GM18873 (cell line): ENCODE results near the gene DSG4.

Experiments used
- ATAC-seq: cut with Tn5 transposase; IDR thresholded peaks from one replicate; pipeline ENCODE4 v1.9.1; 2021; ENCODE audit warnings: mild to moderate bottlenecking, moderate library complexity, moderate number of reproducible peaks; ENCODE audit not compliant: unreplicated experiment, low FRiP score

DSG4 gene

DNA sequence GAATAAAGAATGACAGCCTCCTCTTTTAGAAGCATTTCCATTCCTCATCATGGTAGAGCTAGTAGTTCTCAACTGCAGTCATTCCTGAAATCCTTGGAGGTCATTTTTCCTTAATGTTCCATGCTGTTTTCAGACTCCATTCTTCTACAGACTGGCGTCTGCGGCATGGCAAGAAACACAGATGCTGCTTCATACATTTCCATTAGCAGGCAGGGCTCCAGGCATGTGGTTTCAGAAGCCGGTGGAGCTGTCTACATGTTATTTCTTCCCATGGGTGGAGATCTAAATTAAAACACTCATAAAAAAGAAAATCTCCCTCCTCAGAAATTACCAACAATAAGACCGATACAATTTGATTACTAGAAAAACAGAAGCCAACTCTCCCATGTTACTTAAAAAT, 64.9 kb downstream of the DSG4 start:
- ATAC-seq: no peak

DNA sequence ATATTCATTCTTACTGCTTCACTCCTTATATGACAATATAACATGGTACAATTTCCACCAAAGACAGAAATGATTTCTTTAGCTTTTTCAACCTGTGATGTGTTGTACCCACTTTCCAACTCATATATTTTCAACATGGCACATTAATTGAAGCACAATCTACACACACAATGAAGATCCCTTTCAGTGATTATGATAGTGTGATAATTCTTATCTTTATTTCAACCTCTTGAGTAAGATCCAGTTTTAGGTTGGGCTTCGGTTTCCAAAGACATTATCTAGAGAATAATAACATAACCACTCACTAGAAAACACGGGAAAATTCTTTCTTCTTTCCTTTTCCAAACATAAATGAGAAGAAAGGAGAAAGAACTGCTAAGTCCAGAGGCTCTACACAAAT, 67.6 kb downstream of the DSG4 start:
- ATAC-seq: no peak

DNA sequence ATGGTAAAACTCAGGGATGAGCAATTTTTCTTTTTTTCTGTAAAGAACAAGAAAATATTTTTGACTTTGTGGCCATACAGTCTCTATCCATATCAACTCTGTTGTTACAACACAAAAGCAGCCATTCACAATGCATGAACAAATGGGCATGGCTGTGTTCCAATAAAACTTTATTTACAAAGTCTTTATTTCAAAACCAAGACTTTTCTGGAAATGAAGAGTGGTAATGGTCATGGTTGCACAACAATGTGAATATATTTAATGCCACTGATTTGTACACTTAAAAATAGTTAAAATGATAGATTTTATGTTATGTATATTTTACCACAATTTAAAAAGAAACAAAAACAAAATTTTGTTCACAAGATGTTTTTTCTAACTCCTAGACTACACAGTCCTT, 69.3 kb downstream of the DSG4 start:
- ATAC-seq: no peak

DNA sequence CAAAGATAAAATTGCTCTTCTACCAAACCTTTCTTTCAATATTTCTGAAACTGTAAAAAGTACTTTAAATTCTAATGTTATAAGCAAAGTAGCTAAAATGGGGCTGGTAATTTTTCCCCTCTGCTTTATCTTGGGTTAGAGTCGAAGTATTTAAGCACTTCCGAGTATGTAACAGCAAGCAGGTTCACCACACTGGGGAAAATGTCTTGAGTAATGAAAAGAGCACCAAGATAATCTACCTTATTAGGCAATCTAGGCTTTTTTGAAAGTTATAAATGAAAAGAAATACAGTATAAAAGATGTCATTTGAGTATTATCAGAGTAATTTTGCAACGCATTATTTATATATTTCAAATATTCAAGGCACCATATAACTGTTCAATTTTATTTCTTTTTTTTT, 70.3 kb downstream of the DSG4 start:
- ATAC-seq: no peak

DNA sequence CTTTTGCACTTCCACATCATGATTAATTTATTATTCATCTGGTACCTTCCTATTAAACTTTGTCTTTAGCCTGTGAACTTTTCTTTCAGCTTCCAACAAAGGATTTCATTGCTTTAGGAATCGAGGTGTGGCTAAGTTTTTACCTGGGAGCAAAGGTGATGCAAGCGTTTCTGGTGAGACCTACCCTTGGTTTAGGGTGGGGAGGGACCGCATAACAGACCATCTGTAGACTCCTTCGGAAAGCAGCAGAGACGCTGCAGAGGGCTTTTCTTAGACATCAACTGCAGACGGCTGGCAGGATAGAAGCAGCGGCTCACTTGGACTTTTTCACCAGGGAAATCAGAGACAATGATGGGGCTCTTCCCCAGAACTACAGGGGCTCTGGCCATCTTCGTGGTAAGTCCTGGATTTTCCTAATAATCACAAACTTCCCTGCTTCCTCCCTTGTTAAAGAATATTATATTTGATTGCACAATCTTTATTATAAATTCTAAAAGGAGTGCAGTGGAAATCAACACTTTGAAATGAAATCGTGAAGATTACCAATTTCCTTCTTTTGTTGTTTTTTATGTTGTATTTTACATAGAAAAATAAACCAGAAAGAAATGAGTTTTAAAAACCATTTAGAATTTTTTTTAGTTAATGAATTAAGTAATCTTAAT, 71.1 kb downstream of the DSG4 start, which contains the start of gene DSG3:
DSG3 (plus strand) TSS at position 212 of the 662 bp plus-strand sequence; CDS start at position 349, 137 bp downstream.
- ATAC-seq: no peak

DNA sequence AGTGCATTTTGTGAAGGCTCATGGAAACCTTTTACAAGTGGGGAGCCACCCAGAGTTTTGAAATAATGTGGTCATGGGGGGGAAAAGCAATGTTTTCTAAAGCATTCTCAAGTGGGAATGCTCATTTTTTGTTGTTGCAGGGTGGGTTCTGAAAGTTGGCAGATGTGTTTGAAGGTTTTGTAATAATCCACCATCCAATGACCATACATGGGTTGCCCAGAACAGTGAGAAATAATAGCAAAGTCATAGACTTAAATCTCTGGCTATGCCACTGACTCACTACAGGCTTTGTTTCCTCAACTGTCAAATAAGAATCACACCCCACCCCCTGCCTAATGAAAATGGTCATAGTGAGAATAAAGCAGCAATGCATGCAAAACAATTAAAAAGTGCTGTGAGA, 73.8 kb downstream of the DSG4 start:
- ATAC-seq: no peak

DNA sequence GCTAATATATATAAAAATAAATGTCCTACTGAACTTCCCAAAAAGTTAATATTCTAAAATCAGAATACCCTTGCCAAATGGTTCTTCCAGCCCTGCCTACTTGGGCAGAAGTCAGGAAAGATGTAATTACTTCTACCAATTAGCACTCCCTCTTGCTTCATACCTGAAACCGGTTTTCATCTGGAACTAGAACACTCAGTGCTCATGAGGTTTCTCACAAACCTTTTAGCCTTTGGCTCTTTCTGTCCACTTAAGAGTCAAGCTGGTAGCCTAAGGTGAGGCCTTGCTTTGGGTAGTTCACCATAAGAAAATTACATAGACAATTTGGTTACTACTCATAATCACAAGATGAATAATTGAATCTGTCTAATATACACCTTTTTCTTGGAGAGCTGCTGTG, 75.0 kb downstream of the DSG4 start:
- no peak for ATAC-seq

DNA sequence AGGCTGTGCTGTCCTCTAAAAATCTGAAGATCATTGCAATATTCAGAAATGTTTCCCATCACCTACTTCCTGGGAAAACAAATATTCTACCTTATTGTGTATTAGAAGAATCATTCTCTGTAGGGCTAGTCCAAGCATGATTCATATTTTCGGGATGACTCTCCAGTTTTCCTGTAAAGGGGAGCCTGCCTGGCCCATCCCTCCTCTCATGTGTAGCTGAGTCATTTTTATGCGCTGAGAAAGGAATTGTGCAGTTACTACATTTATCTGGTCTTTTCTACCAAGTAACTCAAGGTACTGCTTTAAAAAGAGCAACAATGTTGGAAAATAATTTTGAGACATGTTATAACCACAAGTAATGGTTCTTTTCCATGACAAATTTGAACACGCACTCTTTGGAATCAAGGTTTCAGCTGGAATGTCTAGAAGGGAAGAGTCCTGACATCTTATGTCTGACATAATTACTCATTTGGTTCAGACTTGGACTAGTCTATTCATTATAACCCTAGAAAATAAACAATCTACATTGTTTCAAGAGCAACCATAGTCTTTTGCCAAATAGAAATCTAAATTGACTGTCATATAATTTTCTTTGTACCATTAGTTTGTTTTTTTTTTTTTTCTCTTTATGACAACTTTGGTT, 77.6 kb downstream of the DSG4 start:
- ATAC-seq: no peak
